Measurements from ENCODE around the gene AP2A2.

DNA sequence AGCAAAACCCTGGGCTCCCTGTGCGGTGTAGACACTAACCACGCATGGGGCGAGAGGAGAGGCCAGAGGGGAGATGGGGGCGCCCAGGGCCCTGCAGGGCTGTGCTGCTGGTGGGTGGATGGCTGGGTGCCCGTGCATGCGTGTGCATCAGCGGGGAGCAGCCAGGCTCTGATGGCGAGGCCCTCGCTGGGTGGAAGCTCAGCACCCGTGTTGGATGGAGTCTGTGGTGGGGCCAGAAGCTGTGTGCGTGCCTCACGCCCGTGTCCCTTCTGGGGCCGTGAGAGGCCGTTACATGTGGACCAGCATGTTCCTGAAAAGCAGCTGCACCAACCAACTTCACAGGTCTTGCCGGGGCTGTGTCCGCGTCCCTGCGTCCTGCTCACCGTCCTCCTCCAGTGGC lies 77.5 kb downstream of the AP2A2 start:
- TF ChIP-seq POLR2A (IDR thresholded peaks at IDR 0.05; ENCODE audit: borderline replicate concordance, extremely low read depth, insufficient read depth, insufficient read length), result no peak
- no peak for TF ChIP-seq CTCF (IDR thresholded peaks at IDR 0.05 in 2 of 3, conservative IDR thresholded peaks at IDR 0.05 in 1 of 3; ENCODE audit: borderline replicate concordance in 1 of 3, insufficient read depth in 1 of 3, low read depth in 2 of 3, low read length in 2 of 3)
- TF ChIP-seq SIN3A (IDR thresholded peaks at IDR 0.05; ENCODE audit: low read depth), result no peak
- TF ChIP-seq, protein P1, sequence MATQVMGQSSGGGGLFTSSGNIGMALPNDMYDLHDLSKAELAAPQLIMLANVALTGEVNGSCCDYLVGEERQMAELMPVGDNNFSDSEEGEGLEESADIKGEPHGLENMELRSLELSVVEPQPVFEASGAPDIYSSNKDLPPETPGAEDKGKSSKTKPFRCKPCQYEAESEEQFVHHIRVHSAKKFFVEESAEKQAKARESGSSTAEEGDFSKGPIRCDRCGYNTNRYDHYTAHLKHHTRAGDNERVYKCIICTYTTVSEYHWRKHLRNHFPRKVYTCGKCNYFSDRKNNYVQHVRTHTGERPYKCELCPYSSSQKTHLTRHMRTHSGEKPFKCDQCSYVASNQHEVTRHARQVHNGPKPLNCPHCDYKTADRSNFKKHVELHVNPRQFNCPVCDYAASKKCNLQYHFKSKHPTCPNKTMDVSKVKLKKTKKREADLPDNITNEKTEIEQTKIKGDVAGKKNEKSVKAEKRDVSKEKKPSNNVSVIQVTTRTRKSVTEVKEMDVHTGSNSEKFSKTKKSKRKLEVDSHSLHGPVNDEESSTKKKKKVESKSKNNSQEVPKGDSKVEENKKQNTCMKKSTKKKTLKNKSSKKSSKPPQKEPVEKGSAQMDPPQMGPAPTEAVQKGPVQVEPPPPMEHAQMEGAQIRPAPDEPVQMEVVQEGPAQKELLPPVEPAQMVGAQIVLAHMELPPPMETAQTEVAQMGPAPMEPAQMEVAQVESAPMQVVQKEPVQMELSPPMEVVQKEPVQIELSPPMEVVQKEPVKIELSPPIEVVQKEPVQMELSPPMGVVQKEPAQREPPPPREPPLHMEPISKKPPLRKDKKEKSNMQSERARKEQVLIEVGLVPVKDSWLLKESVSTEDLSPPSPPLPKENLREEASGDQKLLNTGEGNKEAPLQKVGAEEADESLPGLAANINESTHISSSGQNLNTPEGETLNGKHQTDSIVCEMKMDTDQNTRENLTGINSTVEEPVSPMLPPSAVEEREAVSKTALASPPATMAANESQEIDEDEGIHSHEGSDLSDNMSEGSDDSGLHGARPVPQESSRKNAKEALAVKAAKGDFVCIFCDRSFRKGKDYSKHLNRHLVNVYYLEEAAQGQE (IDR thresholded peaks at IDR 0.05; ENCODE audit: low read depth), result no peak
- TF ChIP-seq EZH2 (IDR thresholded peaks at IDR 0.05), result no peak
- no peak for TF ChIP-seq JUND (IDR thresholded peaks at IDR 0.05)
